Stimulated activated CD8-positive, alpha-beta memory T cell treated with anti-CD3 and anti-CD28 coated beads, Interleukin-4, amount 100 ng/mL, for 4 hours (primary cell): ENCODE measurements around the gene ATXN2.

Experiments
- DNase-seq, 2 donors: peaks; one replicate each; pipeline ENCODE4 v3.0.0-alpha.2; 2020; ENCODE audit warnings: low read depth in 2 of 2, low spot score in 1 of 2

Gene ATXN2

GRCh38 chr12:111454311-111454710 is 144.8 kb downstream of the ATXN2 start:
- no peak for DNase-seq

- DNase-seq = no peak
These were observed 145.8 kb downstream of the ATXN2 start for GRCh38 chr12:111453071-111453989.

- DNase-seq = no peak
These were observed 147.4 kb downstream of the ATXN2 start for GRCh38 chr12:111451649-111452129.

- no peak for DNase-seq
These were observed 147.9 kb downstream of the ATXN2 start for GRCh38 chr12:111451232-111451631.

- no peak for DNase-seq
These were observed 148.4 kb downstream of the ATXN2 start for GRCh38 chr12:111450676-111451075.

- no peak for DNase-seq
These were observed 150.0 kb downstream of the ATXN2 start for GRCh38 chr12:111448846-111449790.

GRCh38 chr12:111448266-111448830 is 150.8 kb downstream of the ATXN2 start:
- DNase-seq = no peak

- no peak for DNase-seq
These were observed 151.4 kb downstream of the ATXN2 start for GRCh38 chr12:111447571-111448265.

- no peak for DNase-seq
These were observed 152.2 kb downstream of the ATXN2 start for GRCh38 chr12:111446631-111447570.

GRCh38 chr12:111445726-111446581 is 153.2 kb downstream of the ATXN2 start:
- no peak for DNase-seq

- peak; percentile 41 to 71 for DNase-seq
These were observed 154.0 kb downstream of the ATXN2 start for GRCh38 chr12:111444925-111445725.

GRCh38 chr12:111444314-111444924 is 154.7 kb downstream of the ATXN2 start:
- no peak for DNase-seq

- DNase-seq = no peak
These were observed 155.5 kb downstream of the ATXN2 start for GRCh38 chr12:111443586-111443985.

GRCh38 chr12:111443086-111443485 is 156.0 kb downstream of the ATXN2 start:
- no peak for DNase-seq

- no peak for DNase-seq
These were observed 156.6 kb downstream of the ATXN2 start for GRCh38 chr12:111442301-111443045.

- no peak for DNase-seq
These were observed 157.8 kb downstream of the ATXN2 start for GRCh38 chr12:111441107-111441928.
